ENCODE data around the gene TSFM.

GRCh38 chr12:57738661-57739237, 43.8 kb upstream of the TSFM start, which contains the start of gene AGAP2:
- no peak for TF ChIP-seq CTCF (IDR thresholded peaks at IDR 0.05; ENCODE audit: low read length)
- no peak for TF ChIP-seq EZH2 (optimal IDR thresholded peaks at IDR 0.05; ENCODE audit: low read depth, low read length)
- TF ChIP-seq EZH2phosphoT487 (IDR thresholded peaks at IDR 0.05; ENCODE audit: low read length): no peak

Data from MM.1S (cell line).